Suprapubic skin (tissue), 4 donors: ENCODE results near the gene TFCP2L1. TPM values are rescaled to one million over a fixed set of nuclear protein-coding genes. Genes with fewer than 3 reads are reported as not detected.

Source experiments
- DNase-seq, 2 donors: peaks; one replicate each; pipeline ENCODE4 v3.0.0-alpha.2; 2019; ENCODE audit warnings: low spot score in 2 of 2
- H3K27ac ChIP-seq: fragments of 200-600 bp; sonication (generic); one replicate; pipeline ENCODE4 v1.5.1; 2019
- H3K27me3 ChIP-seq: fragments of 200-600 bp; sonication (generic); one replicate; pipeline ENCODE4 v1.5.1; 2019
- H3K36me3 ChIP-seq: fragments of 200-600 bp; sonication (generic); one replicate; pipeline ENCODE4 v1.5.1; 2019
- H3K4me1 ChIP-seq: fragments of 200-600 bp; sonication (generic); one replicate; pipeline ENCODE4 v1.5.1; 2019
- H3K4me3 ChIP-seq: fragments of 200-600 bp; sonication (generic); one replicate; pipeline ENCODE4 v1.5.1; 2019; ENCODE audit warnings: mild to moderate bottlenecking
- H3K9me3 ChIP-seq: fragments of 200-600 bp; sonication (generic); one replicate; pipeline ENCODE4 v1.5.1; 2019
- EP300 ChIP-seq: sonication (generic); formaldehyde crosslinking; IDR thresholded peaks from one replicate; pipeline ENCODE4 v1.6.1; 2017; ENCODE audit warnings: antibody characterized with exemption
- POLR2A ChIP-seq, 2 donors: fragments of 450-650 bp; IDR thresholded peaks; one replicate each; pipeline ENCODE4 v1.6.1; 2017; ENCODE audit warnings: antibody characterized with exemption in 2 of 2, mild to moderate bottlenecking in 2 of 2, moderate library complexity in 2 of 2
- POLR2AphosphoS5 ChIP-seq, 3 donors: sonication (generic); formaldehyde crosslinking; IDR thresholded peaks; one replicate each; pipeline ENCODE4 v1.6.1; 2017; ENCODE audit warnings: antibody characterized with exemption in 3 of 3
- WGBS: methylation state at CpG from one replicate; pipeline ENCODE4 v1.1.5; 2018; 5-methylcytosine and 5-hydroxymethylcytosine counted together
- total RNA-seq, 4 donors: library from RNA; depleted of rRNA; stranded (reverse); fragments of >200 nt; gene quantifications; one replicate each; pipeline ENCODE4 v1.1.0, GENCODE V29; 2016
- TF ChIP-seq, protein P1 (sequence below), 2 donors: fragments of 200-600 bp in 1 of 2; fragments of 450-650 bp in 1 of 2; sonication (generic) in 1 of 2; IDR thresholded peaks; one replicate each; pipeline ENCODE4 v1.5.1; 2016 to 2019; ENCODE audit warnings: antibody characterized with exemption in 2 of 2, mild to moderate bottlenecking in 1 of 2, moderate library complexity in 1 of 2

TFCP2L1 gene
- total RNA-seq, 4 donors from 2014 or later, result 33.5 to 64.1 (median 52.7) TPM

GRCh38 chr2:121218386-121218938 lies 66.5 kb downstream of the TFCP2L1 start:
- no peaks in the 10 kb centered on the region for H3K4me1 ChIP-seq
- no peak for DNase-seq
- no peaks in the 10 kb centered on the region for H3K27me3 ChIP-seq
- 91% methylated on average over 4 of the region's 8 CpGs for WGBS
- no peaks in the 10 kb centered on the region for H3K9me3 ChIP-seq
- H3K27ac ChIP-seq, result no peak overlapping the region
- no peak overlapping the region for H3K4me3 ChIP-seq
- TF ChIP-seq, protein P1, sequence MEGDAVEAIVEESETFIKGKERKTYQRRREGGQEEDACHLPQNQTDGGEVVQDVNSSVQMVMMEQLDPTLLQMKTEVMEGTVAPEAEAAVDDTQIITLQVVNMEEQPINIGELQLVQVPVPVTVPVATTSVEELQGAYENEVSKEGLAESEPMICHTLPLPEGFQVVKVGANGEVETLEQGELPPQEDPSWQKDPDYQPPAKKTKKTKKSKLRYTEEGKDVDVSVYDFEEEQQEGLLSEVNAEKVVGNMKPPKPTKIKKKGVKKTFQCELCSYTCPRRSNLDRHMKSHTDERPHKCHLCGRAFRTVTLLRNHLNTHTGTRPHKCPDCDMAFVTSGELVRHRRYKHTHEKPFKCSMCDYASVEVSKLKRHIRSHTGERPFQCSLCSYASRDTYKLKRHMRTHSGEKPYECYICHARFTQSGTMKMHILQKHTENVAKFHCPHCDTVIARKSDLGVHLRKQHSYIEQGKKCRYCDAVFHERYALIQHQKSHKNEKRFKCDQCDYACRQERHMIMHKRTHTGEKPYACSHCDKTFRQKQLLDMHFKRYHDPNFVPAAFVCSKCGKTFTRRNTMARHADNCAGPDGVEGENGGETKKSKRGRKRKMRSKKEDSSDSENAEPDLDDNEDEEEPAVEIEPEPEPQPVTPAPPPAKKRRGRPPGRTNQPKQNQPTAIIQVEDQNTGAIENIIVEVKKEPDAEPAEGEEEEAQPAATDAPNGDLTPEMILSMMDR (IDR thresholded peaks at IDR 0.05), result no peak
- TF ChIP-seq POLR2AphosphoS5 (IDR thresholded peaks at IDR 0.05), result no peak
- TF ChIP-seq POLR2A (IDR thresholded peaks at IDR 0.05), result no peak
- TF ChIP-seq EP300, result no peak
- H3K36me3 ChIP-seq, result peaks cover 11% of the 10 kb centered on the region

DNA sequence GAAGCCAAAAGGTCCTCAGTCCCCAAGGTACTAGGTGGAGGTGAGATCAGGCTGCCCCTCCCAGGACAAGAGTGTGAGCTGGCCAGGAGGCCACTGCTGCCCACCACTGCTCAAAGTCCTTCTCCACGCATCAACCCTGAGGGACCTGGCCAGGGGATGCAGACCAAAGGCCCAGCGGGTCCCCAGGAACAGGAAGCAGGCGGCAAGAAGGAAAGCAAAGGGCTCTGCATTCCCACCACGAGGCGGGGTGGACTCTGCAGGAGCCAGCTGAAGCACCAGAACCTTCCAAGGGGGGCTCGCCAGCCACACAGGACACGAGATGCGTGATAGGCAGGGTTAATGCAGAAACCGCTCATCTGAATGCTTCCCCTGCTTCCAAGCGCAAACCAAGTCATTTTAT lies 67.4 kb downstream of the TFCP2L1 start:
- H3K27me3 ChIP-seq, result no peaks in the 10 kb centered on the region
- no peak for DNase-seq
- H3K4me3 ChIP-seq, result no peak overlapping the region
- peaks cover 9% of the 10 kb centered on the region for H3K36me3 ChIP-seq
- no peaks in the 10 kb centered on the region for H3K9me3 ChIP-seq
- no peaks in the 10 kb centered on the region for H3K4me1 ChIP-seq
- no peak for TF ChIP-seq EP300
- H3K27ac ChIP-seq, result no peak overlapping the region
- 83% methylated on average over 10 of the region's 10 CpGs for WGBS

DNA sequence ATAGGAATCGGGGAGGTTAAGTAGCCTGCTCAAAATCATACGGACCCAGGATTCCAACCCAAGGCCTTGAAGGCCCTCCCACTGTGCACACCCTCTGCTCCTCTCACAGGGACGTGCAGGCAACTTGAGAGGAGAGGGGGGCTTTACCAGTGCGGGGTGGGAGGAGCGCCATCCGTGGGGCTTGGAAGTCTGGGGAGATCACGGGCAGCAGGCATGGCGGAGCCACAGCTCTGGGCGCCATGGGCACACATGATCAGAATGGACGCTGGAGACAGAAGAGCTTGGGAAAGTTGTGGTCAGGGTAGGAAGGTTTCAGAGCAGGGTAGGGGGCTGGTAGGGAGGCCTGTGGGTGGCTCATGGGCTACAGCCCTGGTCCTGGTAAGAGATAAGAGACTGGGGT lies 70.7 kb downstream of the TFCP2L1 start:
- TF ChIP-seq POLR2AphosphoS5 (IDR thresholded peaks at IDR 0.05) (no peak), POLR2A (IDR thresholded peaks at IDR 0.05) (no peak), EP300 (no peak)
- TF ChIP-seq, protein P1 (IDR thresholded peaks at IDR 0.05), result no peak
- Histone ChIP-seq H3K4me3 (no peak overlapping the region), H3K36me3 (peaks cover 7% of the 10 kb centered on the region), H3K27ac (no peak overlapping the region), H3K4me1 (no peaks in the 10 kb centered on the region), H3K27me3 (no peaks in the 10 kb centered on the region), H3K9me3 (no peaks in the 10 kb centered on the region)
- DNase-seq, result no peak
- 94% methylated on average over 10 of the region's 10 CpGs for WGBS

GRCh38 chr2:121213386-121213785 lies 71.6 kb downstream of the TFCP2L1 start:
- no peak for DNase-seq
- TF ChIP-seq POLR2A (IDR thresholded peaks at IDR 0.05), result no peak
- no peak for TF ChIP-seq POLR2AphosphoS5 (IDR thresholded peaks at IDR 0.05)
- TF ChIP-seq EP300, result no peak
- TF ChIP-seq, protein P1 (IDR thresholded peaks at IDR 0.05), result no peak
- H3K27me3 ChIP-seq, result no peaks in the 10 kb centered on the region
- no peak overlapping the region for H3K27ac ChIP-seq
- no peak overlapping the region for H3K4me3 ChIP-seq
- 89% methylated on average over 8 of the region's 8 CpGs for WGBS
- no peaks in the 10 kb centered on the region for H3K4me1 ChIP-seq
- no peaks in the 10 kb centered on the region for H3K9me3 ChIP-seq
- peaks cover 4% of the 10 kb centered on the region for H3K36me3 ChIP-seq

- no peak overlapping the region for H3K27ac ChIP-seq
- 91% methylated on average over 29 of the region's 33 CpGs for WGBS
Observed at GRCh38 chr2:121212661-121213325, 72.2 kb downstream of the TFCP2L1 start.

More at GRCh38 chr2:121212661-121213325, 72.2 kb downstream of the TFCP2L1 start:
- no peaks in the 10 kb centered on the region for H3K4me1 ChIP-seq
- no peaks in the 10 kb centered on the region for H3K27me3 ChIP-seq
- H3K9me3 ChIP-seq, result no peaks in the 10 kb centered on the region
- H3K4me3 ChIP-seq, result no peak overlapping the region
- TF ChIP-seq, protein P1 (IDR thresholded peaks at IDR 0.05), result no peak
- TF ChIP-seq POLR2AphosphoS5 (IDR thresholded peaks at IDR 0.05), result no peak
- no peak for TF ChIP-seq EP300
- no peak for TF ChIP-seq POLR2A (IDR thresholded peaks at IDR 0.05)
- H3K36me3 ChIP-seq, result peaks cover 4% of the 10 kb centered on the region
- no peak for DNase-seq
